Brain microvascular endothelial cell (primary cell): ENCODE results near the gene DUSP2.

Experiments used
- DNase-seq: peaks from one replicate; pipeline ENCODE4 v3.0.0-alpha.2; 2020
- H3K27ac ChIP-seq: fragments of 250-450 bp; sonication (Bioruptor Pico); 2 replicates; pipeline ENCODE4 v1.5.1; 2020; ENCODE audit warnings: mild to moderate bottlenecking, moderate library complexity
- H3K27me3 ChIP-seq: fragments of 250-450 bp; sonication (Bioruptor Pico); replicated peaks from 2 replicates; pipeline ENCODE4 v1.5.1; 2020; ENCODE audit warnings: mild to moderate bottlenecking
- H3K36me3 ChIP-seq: fragments of 250-450 bp; sonication (Bioruptor Pico); replicated peaks from 2 replicates; pipeline ENCODE4 v1.5.1; 2020; ENCODE audit warnings: mild to moderate bottlenecking
- H3K4me3 ChIP-seq: 2 replicates; pipeline ENCODE4 v1.5.1; 2011; ENCODE audit warnings: low read depth, mild to moderate bottlenecking, control low read depth, low read length, moderate library complexity
- in situ Hi-C: cut with HindIII; loops from 2 replicates; pipeline ENCODE4 v1.10.0; 2017; ENCODE audit warnings: low sequenced_read_pairs, low pct_ligation_motif_present
- TF ChIP-seq, protein P1 (sequence below): IDR thresholded peaks from 2 replicates; pipeline ENCODE4 v1.5.1; 2011; ENCODE audit warnings: low read depth, mild to moderate bottlenecking, moderate library complexity, low read length, control low read depth, inconsistent platforms; ENCODE audit errors: missing control alignments

DUSP2 gene

GRCh38 chr2:96120991-96121390 lies 24.2 kb downstream of the DUSP2 start:
- in situ Hi-C loops = no loop called here
- peaks cover 25% of the 10 kb centered on the region for H3K27me3 ChIP-seq
- DNase-seq = no peak
- no peak overlapping the region for H3K4me3 ChIP-seq
- no peaks in the 10 kb centered on the region for H3K36me3 ChIP-seq
- H3K27ac ChIP-seq = no peak overlapping the region
- TF ChIP-seq, protein P1, sequence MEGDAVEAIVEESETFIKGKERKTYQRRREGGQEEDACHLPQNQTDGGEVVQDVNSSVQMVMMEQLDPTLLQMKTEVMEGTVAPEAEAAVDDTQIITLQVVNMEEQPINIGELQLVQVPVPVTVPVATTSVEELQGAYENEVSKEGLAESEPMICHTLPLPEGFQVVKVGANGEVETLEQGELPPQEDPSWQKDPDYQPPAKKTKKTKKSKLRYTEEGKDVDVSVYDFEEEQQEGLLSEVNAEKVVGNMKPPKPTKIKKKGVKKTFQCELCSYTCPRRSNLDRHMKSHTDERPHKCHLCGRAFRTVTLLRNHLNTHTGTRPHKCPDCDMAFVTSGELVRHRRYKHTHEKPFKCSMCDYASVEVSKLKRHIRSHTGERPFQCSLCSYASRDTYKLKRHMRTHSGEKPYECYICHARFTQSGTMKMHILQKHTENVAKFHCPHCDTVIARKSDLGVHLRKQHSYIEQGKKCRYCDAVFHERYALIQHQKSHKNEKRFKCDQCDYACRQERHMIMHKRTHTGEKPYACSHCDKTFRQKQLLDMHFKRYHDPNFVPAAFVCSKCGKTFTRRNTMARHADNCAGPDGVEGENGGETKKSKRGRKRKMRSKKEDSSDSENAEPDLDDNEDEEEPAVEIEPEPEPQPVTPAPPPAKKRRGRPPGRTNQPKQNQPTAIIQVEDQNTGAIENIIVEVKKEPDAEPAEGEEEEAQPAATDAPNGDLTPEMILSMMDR = no peak

GRCh38 chr2:96120091-96120720 lies 25.0 kb downstream of the DUSP2 start:
- H3K27me3 ChIP-seq = peaks cover 32% of the 10 kb centered on the region
- H3K27ac ChIP-seq = no peak overlapping the region
- H3K4me3 ChIP-seq = no peak overlapping the region
- in situ Hi-C loops = no loop called here
- DNase-seq = no peak
- H3K36me3 ChIP-seq = no peaks in the 10 kb centered on the region
- TF ChIP-seq, protein P1 = no peak

- H3K27me3 ChIP-seq = peaks cover 37% of the 10 kb centered on the region
- DNase-seq = no peak
- in situ Hi-C loops = no loop called here
- no peak overlapping the region for H3K4me3 ChIP-seq
- H3K36me3 ChIP-seq = no peaks in the 10 kb centered on the region
- TF ChIP-seq, protein P1 = no peak
- no peak overlapping the region for H3K27ac ChIP-seq
Observed at GRCh38 chr2:96119389-96119751, 25.9 kb downstream of the DUSP2 start.

DNA sequence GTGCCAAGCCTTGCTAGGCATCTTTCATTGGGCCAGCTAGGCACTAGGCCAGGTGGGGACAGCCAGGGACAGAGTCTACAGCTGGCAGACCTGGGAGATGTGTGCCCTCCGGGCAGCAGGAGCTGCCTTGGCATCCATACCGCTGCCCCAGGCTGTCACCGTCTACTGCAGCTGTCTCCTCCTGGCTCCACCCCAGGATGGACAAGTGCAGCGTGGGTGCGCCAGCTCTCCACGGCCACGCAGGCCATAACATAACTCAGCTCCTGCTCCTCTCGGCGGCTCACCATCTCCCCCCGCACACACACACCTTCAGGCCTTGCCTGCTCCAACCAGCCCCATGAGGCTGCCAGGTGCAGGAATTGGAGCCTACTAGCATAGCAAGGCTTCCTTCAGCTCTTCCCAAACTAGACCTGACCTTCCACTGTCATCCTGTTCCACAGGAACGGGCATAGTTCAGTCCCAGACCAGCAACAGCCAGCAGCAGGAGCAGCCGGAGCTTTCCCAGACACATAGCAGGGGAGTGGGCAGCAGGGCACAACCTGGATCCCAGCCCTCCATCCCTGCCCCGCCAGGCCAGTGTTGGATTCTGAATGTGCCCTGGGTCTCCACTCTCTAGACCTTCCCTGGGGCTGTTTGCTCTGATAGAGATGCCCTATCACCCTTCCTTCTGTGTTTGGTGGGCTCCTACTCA lies 26.4 kb downstream of the DUSP2 start:
- Histone ChIP-seq H3K27ac (no peak overlapping the region), H3K4me3 (no peak overlapping the region), H3K36me3 (no peaks in the 10 kb centered on the region), H3K27me3 (peaks cover 37% of the 10 kb centered on the region)
- TF ChIP-seq, protein P1 = no peak
- in situ Hi-C loops = no loop called here
- no peak for DNase-seq

GRCh38 chr2:96117701-96118588 lies 27.3 kb downstream of the DUSP2 start:
- H3K4me3 ChIP-seq = no peak overlapping the region
- no peak for DNase-seq
- TF ChIP-seq, protein P1 = peak; percentile 0
- peaks cover 37% of the 10 kb centered on the region for H3K27me3 ChIP-seq
- no peak overlapping the region for H3K27ac ChIP-seq
- in situ Hi-C loops = no loop called here
- no peaks in the 10 kb centered on the region for H3K36me3 ChIP-seq
